Stimulated activated CD8-positive, alpha-beta memory T cell treated with anti-CD3 and anti-CD28 coated beads, Interleukin-4, amount 100 ng/mL, for 24 hours (primary cell): ENCODE measurements around the gene LPIN1.
A peak's percentile ranks its signal among the peaks of the same experiment; 100 is the strongest.
"Not testable (repeated sequence)": the region's sequence is repeated elsewhere in the genome, so short reads cannot be mapped to it uniquely, and the experiment has no call there.

Source experiments
- DNase-seq: peaks from one replicate; pipeline ENCODE4 v3.0.0-alpha.2; 2020; ENCODE audit warnings: low read depth

The LPIN1 gene

GRCh38 chr2:11836647-11837219, 90.3 kb downstream of the LPIN1 start:
- no peak for DNase-seq

- DNase-seq, result no peak
Measured at GRCh38 chr2:11837875-11838734, 91.7 kb downstream of the LPIN1 start.

GRCh38 chr2:11839916-11840315, 93.5 kb downstream of the LPIN1 start:
- no peak for DNase-seq

- DNase-seq, result no peak
Measured at GRCh38 chr2:11842336-11842735, 95.9 kb downstream of the LPIN1 start.

GRCh38 chr2:11844798-11845197, 98.4 kb downstream of the LPIN1 start:
- DNase-seq, result not testable (repeated sequence)

- not testable (repeated sequence) for DNase-seq
Measured at GRCh38 chr2:11847935-11848334, 101.5 kb downstream of the LPIN1 start.

GRCh38 chr2:11850082-11850481, 103.7 kb downstream of the LPIN1 start:
- no peak for DNase-seq

GRCh38 chr2:11852526-11853196, 106.2 kb downstream of the LPIN1 start:
- DNase-seq, result no peak

GRCh38 chr2:11853197-11853588, 106.8 kb downstream of the LPIN1 start:
- no peak for DNase-seq

- DNase-seq, result no peak
Measured at GRCh38 chr2:11855064-11855760, 108.8 kb downstream of the LPIN1 start.

- no peak for DNase-seq
Measured at GRCh38 chr2:11856095-11856494, 109.7 kb downstream of the LPIN1 start.

- DNase-seq, result no peak
Measured at GRCh38 chr2:11858883-11859282, 112.5 kb downstream of the LPIN1 start.

- DNase-seq, result not testable (repeated sequence)
Measured at GRCh38 chr2:11859975-11860374, 113.5 kb downstream of the LPIN1 start.

- no peak for DNase-seq
Measured at GRCh38 chr2:11861044-11861443, 114.6 kb downstream of the LPIN1 start.

- DNase-seq, result no peak
Measured at GRCh38 chr2:11862049-11862448, 115.6 kb downstream of the LPIN1 start.

GRCh38 chr2:11863103-11863502, 116.7 kb downstream of the LPIN1 start:
- DNase-seq, result no peak

GRCh38 chr2:11863513-11864328, 117.3 kb downstream of the LPIN1 start:
- DNase-seq, result peak; percentile 52

GRCh38 chr2:11864724-11865123, 118.3 kb downstream of the LPIN1 start:
- no peak for DNase-seq

GRCh38 chr2:11865378-11865777, 118.9 kb downstream of the LPIN1 start:
- DNase-seq, result no peak

- no peak for DNase-seq
Measured at GRCh38 chr2:11865805-11866204, 119.4 kb downstream of the LPIN1 start.
